HG02943 (cell line): Measurements from ENCODE around the gene STAC3.

Experiments used
- ATAC-seq: cut with Tn5 transposase; IDR thresholded peaks from one replicate; pipeline ENCODE4 v1.9.1; 2021; ENCODE audit warnings: mild to moderate bottlenecking, low read depth, moderate library complexity; ENCODE audit not compliant: unreplicated experiment

Gene STAC3

GRCh38 chr12:57224973-57225679 is 25.9 kb downstream of the STAC3 start:
- ATAC-seq = no peak

GRCh38 chr12:57224278-57224972 is 26.6 kb downstream of the STAC3 start:
- no peak for ATAC-seq

DNA sequence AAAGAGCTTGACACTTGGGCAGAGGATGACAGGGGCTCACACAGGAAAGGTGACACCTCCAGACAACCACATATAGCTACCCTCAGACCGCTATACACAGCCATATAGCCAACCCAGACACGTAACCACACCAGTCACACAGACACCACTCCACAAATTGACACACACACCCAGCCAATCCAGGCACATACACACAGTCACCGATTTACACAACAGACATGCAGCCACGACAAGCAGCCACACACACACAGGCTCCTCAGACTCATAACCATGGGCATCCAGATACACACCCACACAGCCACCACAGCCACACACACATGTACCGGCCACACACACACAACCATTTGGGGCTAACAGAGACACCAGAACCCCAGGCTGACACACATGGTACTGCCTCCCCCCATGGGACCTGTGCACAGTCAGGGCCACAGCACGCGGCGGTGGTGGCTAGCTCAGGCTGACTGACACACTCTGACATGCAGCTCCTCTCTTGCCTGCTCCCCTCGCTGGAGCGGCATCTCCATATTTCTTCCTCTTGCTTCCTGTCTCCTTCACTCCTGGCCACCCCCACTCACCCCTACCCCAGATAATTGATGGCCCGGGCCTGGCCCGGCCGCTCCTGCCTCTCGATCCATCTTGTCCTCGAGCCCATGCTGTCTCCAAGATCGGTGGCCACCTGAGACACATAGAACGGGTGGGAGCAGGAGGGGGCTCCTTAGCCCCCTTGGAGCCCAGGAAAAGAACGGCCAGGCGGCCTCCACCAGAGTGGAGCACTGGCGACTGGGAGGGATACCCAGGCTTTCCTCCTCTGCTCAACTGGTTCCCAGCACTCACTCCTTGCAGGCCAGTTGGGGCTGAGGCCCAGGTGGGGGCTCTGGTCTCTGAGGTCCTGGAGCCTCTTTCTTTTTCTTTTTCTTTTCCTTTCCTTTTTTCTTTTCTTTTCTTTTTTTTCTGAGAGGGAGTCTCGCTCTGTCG is 27.5 kb downstream of the STAC3 start:
- ATAC-seq = no peak

DNA sequence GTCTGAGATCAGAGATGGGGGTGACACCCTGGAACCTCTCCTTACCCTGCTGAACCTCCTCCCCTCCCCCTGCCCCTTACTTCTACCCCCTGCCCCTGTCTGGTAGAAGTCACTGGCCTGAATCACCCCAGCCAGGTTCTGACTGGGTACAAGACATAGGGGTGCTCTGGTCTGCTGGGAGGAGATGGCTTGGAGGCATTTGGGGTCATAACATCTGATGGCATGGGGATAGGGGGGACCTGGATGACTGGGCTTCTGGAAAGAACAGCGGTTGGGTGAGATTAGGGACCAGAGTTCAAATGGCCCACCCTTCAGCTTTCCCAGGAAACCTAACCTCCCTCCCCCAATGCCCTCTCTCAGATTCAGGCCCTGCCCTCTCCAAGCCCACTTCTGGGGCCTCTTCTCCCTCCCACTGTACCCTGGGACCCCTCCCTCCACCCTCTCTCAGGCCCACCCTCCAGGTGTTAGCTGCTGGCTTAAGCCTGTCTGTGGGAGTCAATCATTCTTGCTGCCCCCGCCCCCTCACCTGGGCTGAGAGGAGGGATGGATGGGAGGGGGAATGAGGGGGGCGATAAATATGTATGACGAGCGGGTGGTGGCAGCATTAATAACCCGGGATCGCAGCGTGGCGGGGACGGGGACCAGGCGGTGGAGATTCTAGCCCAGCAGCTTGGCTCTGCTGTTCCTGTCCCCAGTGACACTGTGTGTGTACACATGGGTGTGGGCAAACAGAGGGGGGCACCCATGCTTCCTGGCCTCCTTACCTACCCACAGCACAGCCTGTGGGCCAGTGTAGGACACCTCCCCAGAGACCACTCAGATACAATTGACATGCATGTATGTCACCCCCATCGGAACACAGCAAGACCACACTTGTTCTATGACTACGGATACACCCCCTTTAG is 28.4 kb downstream of the STAC3 start:
- ATAC-seq = no peak

DNA sequence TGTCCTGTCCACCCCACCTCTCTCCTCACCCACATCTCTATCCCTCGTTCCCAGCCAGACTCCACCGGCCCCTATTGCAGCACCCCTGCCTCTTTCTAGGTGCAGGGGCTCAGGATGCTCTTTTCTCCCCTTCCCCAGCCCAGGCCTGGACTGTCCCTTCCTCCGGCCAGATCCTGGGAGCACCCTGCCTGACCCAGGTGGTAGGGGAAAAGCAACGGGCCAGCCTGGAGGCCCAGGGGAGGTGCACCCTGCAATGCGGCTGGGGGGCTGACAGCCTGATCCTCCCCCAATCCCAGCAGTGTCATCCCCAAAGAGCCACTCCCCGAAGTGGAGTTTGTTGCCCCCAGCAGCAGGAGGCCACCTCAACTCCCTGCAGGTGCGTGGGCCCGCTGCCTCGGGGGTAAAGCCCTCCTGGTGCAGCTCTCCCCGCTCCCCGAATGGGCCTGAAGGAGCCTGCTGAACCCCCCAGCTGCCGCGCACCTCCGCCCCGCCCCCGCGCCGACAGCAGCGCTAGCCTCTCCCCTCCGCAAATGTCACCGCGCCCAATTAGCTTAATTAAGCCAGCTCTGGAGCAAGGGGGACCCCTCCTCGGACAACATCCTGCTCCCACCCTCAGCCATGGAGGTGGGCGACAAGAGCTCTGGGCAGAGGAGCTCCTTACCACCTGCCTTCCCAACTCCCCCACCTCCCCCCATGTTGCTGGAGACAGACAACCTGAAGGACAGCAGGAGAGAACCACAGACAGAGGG is 29.6 kb downstream of the STAC3 start:
- ATAC-seq = no peak

GRCh38 chr12:57220770-57221168 is 30.2 kb downstream of the STAC3 start:
- no peak for ATAC-seq

DNA sequence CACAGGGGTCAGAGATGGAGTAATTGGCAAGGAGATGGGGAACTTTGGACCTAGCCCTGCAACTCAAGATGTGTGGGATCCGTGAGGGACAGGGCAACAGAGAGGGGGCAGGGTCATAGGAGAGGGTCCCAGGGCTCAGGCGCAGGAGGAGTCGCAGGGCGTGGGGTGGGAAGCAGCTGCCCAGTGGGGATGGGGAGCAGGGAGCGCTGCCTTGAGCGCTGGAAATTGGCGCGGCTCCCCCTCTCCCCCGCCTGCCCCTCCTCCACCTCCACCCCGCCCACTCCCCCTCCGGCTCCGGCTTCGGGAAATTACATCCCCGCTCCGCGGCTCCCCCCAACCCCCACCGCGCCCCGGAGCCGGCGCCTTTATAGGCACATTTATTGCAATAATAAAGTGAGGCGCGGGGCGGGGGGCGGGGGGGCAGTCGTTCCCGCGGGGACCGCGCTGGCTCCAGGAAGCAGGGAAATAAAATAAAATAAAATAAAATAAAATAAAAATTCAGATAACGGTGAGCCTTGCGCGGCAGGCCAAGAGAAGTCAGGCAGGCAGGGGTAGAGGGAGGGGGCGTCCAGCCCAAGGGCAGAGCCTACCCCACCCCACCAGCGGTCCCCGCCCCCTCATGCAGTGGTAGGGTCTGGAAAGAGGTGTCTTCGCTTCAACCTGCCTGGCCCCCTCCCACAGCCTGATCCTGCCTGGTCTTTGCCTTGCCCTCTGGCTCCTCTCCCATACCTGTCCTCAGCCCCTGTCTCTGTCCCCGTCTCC is 30.8 kb downstream of the STAC3 start:
- no peak for ATAC-seq

GRCh38 chr12:57219205-57219992 is 31.6 kb downstream of the STAC3 start:
- no peak for ATAC-seq

DNA sequence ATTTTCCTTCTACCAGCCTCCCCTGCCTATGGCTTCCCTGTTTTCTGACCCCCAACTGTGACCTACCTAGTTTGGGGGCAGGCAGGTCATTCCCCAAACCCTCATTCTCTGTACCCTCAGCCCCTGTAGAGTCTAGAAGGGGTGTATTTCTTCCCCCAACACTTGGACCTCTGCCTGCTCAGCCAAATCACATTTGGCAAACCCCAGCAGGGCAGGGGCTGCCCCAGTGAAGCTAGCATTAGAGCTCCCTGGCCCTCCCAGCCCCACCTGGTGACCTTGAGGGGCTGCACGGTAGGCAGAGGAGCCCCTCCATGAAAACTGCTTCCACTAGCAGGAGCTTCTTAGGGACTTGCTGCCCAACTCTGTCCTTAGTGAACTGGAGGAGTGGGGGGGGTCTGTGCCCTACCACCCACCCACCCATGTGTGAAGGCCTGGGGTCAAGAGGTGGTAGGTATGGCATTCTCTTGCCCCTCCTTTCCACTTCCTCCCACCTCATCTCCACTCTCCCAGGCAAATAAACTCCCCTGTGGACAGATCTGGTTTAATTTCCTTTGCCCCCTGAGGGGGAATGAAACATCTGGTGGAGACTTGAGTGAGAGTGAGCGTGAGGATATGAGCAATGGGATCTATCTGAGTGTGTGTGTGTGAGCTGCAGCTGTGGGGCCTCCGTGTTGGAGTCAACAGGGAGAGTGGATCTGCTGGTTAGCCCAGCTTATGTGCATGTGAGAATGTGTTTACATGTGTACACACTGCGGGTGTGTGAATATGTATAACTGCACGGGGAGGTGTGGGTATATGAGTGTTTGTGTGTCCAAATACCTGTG is 32.7 kb downstream of the STAC3 start:
- no peak for ATAC-seq

GRCh38 chr12:57216921-57217879 is 33.8 kb downstream of the STAC3 start:
- ATAC-seq = no peak

DNA sequence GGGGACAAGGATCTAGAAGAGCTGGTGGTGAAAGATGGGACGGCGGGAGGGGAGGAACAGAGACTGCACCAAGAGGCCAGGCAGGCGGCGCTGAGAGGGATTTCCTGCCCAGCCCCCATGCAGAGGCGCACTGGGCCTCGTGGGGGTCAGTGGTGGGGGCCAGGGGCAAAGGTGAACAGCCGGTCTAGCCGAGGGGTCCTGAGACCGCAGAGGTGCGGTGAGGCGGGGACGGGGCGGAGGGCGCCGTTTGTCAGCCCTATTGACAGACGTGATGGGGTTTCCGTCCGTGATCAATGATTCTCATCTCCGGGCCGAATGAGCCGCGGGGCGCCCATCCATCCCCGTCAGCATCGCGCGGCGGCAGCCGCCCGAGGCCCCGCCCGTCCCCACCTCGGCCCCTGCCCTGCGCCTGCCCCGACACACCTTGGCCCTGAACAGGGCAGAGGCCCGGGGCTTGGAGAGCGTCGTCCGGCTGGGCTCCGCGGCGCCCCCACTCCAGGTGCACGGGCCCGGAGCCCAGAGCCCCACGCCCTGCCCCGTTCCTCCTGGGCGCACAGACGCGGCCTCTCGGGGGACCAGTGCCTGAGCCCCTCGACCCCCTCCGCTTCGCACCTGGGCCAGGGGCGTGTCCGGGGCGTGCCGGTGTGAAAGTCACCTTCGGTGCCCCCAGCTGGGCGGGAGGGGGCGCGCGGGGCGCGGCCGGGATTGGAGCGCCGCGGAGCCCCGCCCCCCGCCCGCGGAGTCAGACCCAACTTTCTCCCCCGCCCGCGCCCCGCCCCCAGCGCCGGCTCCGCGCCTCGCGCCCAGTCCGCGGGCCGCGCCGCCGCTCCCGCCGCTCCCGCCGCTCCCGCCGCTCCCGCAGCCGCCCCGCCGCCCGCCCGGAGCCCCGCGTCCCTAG is 34.7 kb downstream of the STAC3 start, which contains the start of gene NXPH4:
NXPH4 (plus strand) TSS at position 781 of the 898 bp plus-strand sequence. CDS start 176 bp downstream, outside the sequence.
- no peak for ATAC-seq

GRCh38 chr12:57215668-57216013 is 35.3 kb downstream of the STAC3 start:
- ATAC-seq = no peak

GRCh38 chr12:57215065-57215464 is 35.9 kb downstream of the STAC3 start:
- ATAC-seq = no peak

GRCh38 chr12:57214398-57214781 is 36.6 kb downstream of the STAC3 start:
- ATAC-seq = no peak
